Activated CD8-positive, alpha-beta T cell treated with anti-CD3 and anti-CD28 coated beads for 36 hours (primary cell): ENCODE measurements around the gene EHD4. TPM values are rescaled to one million over a fixed set of nuclear protein-coding genes. Genes with fewer than 3 reads are reported as not detected.

Source experiments
- ATAC-seq: fragments of 200-7000 bp; cut with Tn5 transposase; one replicate; pipeline ENCODE4 v1.10.0; 2021; ENCODE audit warnings: mild to moderate bottlenecking, moderate library complexity
- CTCF ChIA-PET: fragments of 350-600 bp; sonication (Branson Sonifier 250); formaldehyde crosslinking; loops from one replicate; lab custom pipeline; 2021; ENCODE audit warnings: antibody characterized with exemption; lab: Charles Lee
- POLR2A ChIA-PET: fragments of 350-600 bp; sonication (Branson Sonifier 250); formaldehyde crosslinking; loops from one replicate; lab custom pipeline; 2021; ENCODE audit warnings: antibody characterized with exemption; lab: Charles Lee
- DNase-seq: peaks from one replicate; pipeline ENCODE4 v3.0.0-alpha.2; 2020
- H3K27ac Mint-ChIP-seq: one replicate; pipeline ENCODE4 v1.8.0; 2021; ENCODE audit warnings: mild to moderate bottlenecking, mixed read lengths
- H3K27me3 Mint-ChIP-seq: one replicate; pipeline ENCODE4 v1.8.0; 2021; ENCODE audit warnings: mixed read lengths
- H3K36me3 Mint-ChIP-seq: one replicate; pipeline ENCODE4 v1.8.0; 2021; ENCODE audit warnings: low read depth, mixed read lengths
- H3K4me1 Mint-ChIP-seq: one replicate; pipeline ENCODE4 v1.8.0; 2021; ENCODE audit warnings: low read depth, mixed read lengths
- H3K4me3 Mint-ChIP-seq: one replicate; pipeline ENCODE4 v1.8.0; 2021; ENCODE audit warnings: mild to moderate bottlenecking, moderate library complexity, mixed read lengths
- H3K9me3 Mint-ChIP-seq: one replicate; pipeline ENCODE4 v1.8.0; 2021; ENCODE audit warnings: mixed read lengths
- CTCF ChIP-seq: fragments of 200-600 bp; IDR thresholded peaks from one replicate; pipeline ENCODE4 v1.8.0; 2022; ENCODE audit warnings: antibody characterized with exemption, mild to moderate bottlenecking
- intact Hi-C: fragments of 100-400 bp; cut with micrococcal nuclease; formaldehyde crosslinking; loops from one replicate; pipeline ENCODE4 v1.10.0; 2022
- total RNA-seq, 2 experiments: library from RNA; stranded (reverse); gene quantifications; one replicate each; pipeline ENCODE4 v1.2.3, GENCODE V29; 2021

EHD4 gene
- total RNA-seq, 2 experiments from 2014 or later: 22.3 to 22.6 TPM

DNA sequence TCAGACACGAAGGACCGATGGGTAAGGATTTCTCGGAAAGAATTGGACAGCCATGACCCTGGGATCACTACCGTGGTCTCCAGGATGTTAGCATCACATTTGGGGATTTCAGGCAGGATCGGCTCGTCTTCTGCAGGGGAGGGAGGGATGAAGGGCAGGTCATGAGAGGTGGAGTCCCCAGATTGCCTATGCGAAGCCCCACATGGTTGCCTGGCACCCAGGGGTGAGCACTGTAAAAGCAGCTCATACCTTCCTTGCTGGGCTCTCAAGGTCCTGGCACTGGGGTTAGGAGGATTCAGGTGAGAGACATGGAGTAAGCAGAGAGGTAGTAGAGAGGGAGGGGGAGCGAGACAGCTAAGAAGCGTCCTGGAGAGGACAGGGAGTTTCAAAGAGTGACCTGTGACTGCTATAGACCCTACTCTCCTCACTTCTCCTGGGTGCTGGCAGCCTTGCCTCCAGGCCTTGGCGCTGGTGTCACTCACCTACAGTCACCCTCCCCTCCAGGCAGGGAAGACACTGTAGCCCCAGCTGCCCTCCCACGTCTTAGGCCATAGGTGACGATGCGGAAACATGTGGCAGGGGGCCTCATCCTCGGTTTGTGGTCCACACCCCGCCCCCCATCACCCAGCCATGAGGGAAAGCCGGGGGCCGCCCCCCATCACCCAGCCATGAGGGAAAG is 15.0 kb upstream of the EHD4 start:
- no peak for TF ChIP-seq CTCF
- no peaks in the 10 kb centered on the region for H3K36me3 Mint-ChIP-seq
- no peak overlapping the region for H3K27ac Mint-ChIP-seq
- no peaks in the 10 kb centered on the region for H3K4me1 Mint-ChIP-seq
- ChIA-PET CTCF (interaction anchor here (0.6 to 8.9 kb wide), 5 partner anchors 67 to 99 kb away, joined by 3 to 97 read pairs (median 59); no protein-coding TSS in a partner anchor), POLR2A (no interaction called here)
- no peak overlapping the region for H3K4me3 Mint-ChIP-seq
- DNase-seq (no peak), ATAC-seq (no peak)
- intact Hi-C loops: no loop called here
- H3K27me3 Mint-ChIP-seq: peaks cover 3% of the 10 kb centered on the region
- no peaks in the 10 kb centered on the region for H3K9me3 Mint-ChIP-seq

DNA sequence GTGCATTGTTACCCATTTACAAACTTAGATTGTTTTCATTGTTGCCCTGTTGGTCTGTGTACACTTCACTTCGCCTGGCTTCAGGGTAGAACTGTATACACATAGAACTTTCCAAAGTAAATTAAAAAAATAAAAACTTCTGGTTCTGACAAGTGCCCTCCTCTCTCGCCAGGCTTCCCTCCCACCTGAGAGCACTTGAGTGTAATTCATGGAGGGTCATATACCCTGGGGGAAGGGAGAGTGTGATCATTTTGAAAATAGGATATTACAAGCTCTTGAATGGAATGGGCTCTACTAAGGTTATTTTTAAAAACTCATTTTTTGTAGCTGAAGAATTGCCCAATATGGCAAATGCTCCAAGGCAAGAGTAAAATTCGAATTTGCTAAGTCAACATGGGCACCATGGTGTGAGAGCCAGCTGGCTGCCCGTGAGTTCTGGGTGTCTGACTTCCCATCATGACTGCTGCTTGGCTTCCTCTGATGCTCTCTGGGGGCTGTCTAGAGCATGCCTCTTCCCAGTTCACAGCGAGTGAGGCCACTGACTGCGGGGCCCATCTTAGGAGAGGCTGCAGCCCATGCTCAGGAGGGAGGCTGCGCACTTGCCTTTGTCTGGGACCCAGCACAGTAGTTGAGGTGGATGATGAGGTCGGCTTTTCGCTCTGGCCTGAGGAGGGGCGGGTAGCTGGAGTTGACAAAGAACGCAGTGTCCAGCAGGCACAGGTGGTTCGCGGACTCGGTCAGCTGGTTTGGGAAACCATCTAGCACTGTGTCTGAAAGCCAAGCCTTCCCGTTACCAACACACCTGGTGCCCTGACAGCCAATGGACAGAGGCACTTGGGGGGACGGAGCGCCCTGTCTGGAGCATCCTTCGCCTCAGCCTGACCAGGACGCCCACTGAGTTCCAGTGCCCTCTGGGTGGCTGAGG is 13.1 kb upstream of the EHD4 start:
- intact Hi-C loops: no loop called here
- DNase-seq: no peak
- Mint-ChIP-seq H3K4me3 (no peak overlapping the region), H3K36me3 (no peaks in the 10 kb centered on the region), H3K4me1 (no peaks in the 10 kb centered on the region), H3K27me3 (peaks cover 3% of the 10 kb centered on the region), H3K27ac (no peak overlapping the region), H3K9me3 (no peaks in the 10 kb centered on the region)
- no peak for ATAC-seq
- ChIA-PET CTCF (interaction anchor here (1.0 to 8.9 kb wide), 6 partner anchors 67 to 143 kb away, joined by 3 to 97 read pairs (median 6); no protein-coding TSS in a partner anchor), POLR2A (no interaction called here)
- TF ChIP-seq CTCF: no peak

DNA sequence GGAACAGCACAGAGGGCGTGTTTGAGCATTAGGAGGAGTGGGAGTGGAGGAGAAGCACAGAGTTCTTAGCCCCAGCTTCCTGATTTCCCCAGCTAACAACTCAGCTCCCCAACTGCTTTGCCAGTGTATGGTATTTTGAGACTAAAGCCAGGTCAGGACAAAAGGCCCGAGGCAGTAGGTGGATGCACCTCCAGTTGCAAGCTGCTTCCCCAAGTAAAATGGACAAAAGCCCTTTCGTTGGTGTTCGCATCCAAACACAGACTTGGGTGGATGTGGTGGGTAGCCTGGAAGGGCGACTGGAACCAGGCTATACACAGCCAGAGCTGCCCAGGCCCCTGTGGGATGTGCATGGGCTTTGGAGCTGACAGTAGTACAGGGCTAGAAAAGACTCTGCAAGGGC is 12.3 kb upstream of the EHD4 start:
- ChIA-PET POLR2A (interaction anchor here (0.7 kb wide), 1 partner anchor 39 kb away, joined by 3 read pairs; no protein-coding TSS in a partner anchor), CTCF (interaction anchor here (0.9 to 8.9 kb wide), 4 partner anchors 68 to 100 kb away, joined by 3 to 97 read pairs (median 10); no protein-coding TSS in a partner anchor)
- Mint-ChIP-seq H3K27ac (no peak overlapping the region), H3K36me3 (no peaks in the 10 kb centered on the region), H3K9me3 (no peaks in the 10 kb centered on the region), H3K27me3 (no peaks in the 10 kb centered on the region), H3K4me1 (no peaks in the 10 kb centered on the region), H3K4me3 (no peak overlapping the region)
- no peak for DNase-seq
- TF ChIP-seq CTCF: no peak
- intact Hi-C loops: no loop called here
- no peak for ATAC-seq

- no peaks in the 10 kb centered on the region for H3K27me3 Mint-ChIP-seq
- ChIA-PET POLR2A (interaction anchor here (0.7 to 1.4 kb wide), 3 partner anchors 10 to 39 kb away, joined by 3 to 4 read pairs (median 3); partner anchors contain the start of gene EHD4), CTCF (interaction anchor here (0.9 to 8.9 kb wide), 4 partner anchors 69 to 101 kb away, joined by 3 to 97 read pairs (median 10); no protein-coding TSS in a partner anchor)
- intact Hi-C loops: no loop called here
- no peak overlapping the region for H3K4me3 Mint-ChIP-seq
- no peak for TF ChIP-seq CTCF
- no peaks in the 10 kb centered on the region for H3K36me3 Mint-ChIP-seq
- ATAC-seq (no peak), DNase-seq (no peak)
- H3K9me3 Mint-ChIP-seq: no peaks in the 10 kb centered on the region
- H3K4me1 Mint-ChIP-seq: no peaks in the 10 kb centered on the region
- H3K27ac Mint-ChIP-seq: no peak overlapping the region
Observed at GRCh38 chr15:41983621-41984571, 11.5 kb upstream of the EHD4 start.
